GM18867 (cell line): ENCODE measurements around the gene CD81.

Experiments used
- ATAC-seq: cut with Tn5 transposase; IDR thresholded peaks from one replicate; pipeline ENCODE4 v1.9.1; 2021; ENCODE audit warnings: mild to moderate bottlenecking, moderate library complexity; ENCODE audit not compliant: unreplicated experiment

The CD81 gene

DNA sequence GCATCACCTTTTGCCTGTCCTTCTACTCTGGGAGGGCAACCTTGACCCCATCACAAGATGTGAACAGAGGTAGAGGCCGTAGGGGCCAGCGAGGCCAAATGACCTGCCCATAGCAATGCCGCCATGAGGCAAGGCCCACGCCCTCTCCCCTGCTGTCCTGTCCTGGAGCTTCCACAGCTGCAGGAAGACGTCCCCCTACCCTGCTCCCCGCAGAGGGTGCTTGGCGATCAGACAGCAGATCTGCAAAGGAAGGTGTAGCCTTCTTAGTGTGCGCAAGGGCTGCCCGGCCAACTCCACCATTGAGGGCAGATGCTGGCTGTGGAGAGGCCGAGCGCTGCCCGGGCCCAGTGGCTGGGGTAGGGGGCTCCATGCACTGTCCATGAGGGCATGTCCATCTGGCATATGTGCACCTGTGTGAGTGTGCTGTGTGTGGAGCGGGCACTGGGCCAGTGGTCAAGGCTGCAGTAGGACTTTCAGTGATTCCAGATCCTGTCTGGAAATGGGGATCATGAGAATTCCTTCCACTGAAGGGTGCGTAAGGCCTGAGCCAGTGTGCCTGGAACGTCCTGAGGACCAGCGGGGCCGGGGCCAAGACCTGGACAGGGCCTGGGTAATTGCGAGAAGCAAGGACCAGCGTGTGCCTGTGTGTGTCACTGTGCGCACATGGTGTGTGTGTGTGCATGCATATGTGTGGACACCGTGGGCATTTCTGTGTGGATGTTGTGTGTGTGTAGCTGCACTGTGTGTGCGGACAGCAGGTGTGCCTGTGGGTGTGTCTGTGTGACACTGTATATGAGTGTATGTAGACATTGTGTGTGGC is 56.2 kb downstream of the CD81 start:
- no peak for ATAC-seq

GRCh38 chr11:2434008-2434407 is 56.9 kb downstream of the CD81 start:
- ATAC-seq = no peak

DNA sequence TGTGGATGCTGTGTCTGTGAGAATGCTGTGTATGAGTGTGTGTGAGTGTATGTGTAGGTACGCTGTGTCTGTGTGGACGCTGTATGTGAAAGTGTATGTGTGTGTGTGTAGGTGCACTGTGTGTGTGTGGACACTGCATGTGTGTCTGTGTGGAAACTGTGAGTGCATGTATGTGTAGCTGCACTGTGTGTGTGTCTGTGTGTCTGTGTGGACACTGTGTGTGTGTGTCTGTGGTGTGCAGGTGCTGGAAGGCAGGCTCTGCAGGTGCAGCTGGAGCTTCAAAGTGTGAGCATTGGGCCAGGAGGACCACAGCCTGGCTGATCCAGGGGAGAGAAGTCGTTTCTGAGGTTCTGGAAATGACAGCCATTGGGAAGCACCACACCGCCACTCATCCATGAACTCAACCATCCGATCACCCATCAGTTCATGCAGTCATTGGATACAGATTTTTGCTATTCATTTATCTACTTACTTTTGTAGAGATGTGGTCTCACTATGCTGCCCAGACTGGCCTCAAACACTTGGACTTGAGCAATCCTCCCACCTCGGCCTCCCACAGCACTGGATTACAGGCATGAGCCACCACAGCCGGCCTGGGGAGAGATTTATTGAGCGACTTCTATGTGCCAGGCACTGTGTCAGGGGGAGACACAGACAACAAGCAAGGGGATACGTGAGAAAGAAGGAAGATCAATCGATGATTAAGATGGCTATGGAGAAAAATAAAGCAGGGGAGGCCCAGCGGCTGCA is 57.6 kb downstream of the CD81 start:
- no peak for ATAC-seq

DNA sequence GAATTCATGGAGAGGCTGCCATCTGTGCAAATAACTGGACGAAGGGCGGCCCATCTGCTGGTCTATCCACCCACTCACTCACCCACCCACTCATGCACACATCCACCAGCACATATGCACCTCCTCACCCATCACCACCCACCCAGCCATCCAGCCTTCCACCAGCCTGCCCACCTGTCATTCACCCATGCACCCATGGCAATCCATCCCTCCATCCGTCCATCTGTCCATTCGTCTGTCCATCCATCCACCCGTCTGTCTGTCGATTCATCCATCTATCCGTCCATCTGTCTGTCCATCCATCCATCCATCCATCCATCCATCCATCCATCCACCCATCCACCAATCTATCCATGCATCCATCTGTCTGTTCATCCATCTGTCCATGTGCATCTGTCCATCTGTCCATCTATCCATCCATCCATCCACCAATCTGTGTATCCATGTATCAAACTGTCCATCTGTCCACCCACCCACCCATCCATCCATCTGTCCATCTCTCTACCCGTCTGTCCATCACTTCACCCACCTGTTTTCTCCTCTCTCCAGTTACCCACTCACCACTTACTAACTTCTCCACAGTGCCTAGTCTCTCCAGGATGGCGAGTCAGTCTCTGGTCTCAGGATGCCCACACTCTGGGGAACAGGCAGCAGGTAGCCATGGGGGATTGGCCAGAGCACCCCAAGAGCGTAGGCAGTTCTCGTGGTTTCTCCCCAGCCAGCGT is 58.3 kb downstream of the CD81 start:
- no peak for ATAC-seq

DNA sequence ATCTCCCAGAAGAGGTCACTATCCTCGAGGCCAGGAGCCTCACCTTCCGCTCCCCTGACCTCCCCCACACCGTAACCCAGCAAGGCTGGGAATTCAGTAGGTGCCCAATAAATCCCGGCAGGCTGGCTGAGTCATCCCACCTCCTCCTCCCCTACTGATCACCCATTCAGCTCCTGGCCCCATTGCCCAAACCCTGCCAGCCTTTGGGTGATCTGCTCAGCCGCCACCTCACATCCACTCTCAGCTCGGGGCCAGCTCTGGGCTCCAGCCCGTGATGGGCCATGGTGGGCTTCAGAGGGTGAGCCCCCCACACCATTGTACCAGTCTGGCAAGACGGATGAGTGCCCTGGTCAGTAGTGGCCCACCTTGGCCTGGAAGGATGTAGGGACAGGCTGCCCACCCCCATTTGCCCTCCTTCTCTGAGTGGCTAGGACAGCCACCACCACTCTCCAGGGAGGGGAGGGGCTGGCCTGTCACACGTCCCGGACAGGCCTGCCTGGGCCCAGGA is 59.0 kb downstream of the CD81 start:
- ATAC-seq = no peak

GRCh38 chr11:2436521-2437031 is 59.5 kb downstream of the CD81 start:
- no peak for ATAC-seq

DNA sequence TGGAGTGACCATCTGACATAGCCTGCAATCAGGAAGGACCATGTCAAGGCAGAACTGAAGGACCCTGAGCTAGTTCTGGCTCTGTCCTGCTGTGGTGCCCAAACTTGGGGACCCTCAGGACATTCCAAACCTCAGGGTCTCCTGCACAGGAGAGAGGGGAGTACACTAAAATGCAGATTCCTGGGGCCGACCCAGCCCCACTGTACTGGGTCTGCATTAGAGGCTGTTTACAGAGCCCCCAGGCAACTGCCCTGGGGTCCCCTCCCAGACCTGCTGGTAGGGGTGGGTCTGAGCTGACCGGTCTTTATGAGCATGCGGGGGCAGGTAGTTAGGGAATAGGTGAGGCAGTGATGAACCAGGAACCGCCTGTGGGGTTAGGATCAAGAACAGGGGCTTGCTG is 60.4 kb downstream of the CD81 start:
- no peak for ATAC-seq

GRCh38 chr11:2439820-2440219 is 62.7 kb downstream of the CD81 start:
- ATAC-seq = no peak

DNA sequence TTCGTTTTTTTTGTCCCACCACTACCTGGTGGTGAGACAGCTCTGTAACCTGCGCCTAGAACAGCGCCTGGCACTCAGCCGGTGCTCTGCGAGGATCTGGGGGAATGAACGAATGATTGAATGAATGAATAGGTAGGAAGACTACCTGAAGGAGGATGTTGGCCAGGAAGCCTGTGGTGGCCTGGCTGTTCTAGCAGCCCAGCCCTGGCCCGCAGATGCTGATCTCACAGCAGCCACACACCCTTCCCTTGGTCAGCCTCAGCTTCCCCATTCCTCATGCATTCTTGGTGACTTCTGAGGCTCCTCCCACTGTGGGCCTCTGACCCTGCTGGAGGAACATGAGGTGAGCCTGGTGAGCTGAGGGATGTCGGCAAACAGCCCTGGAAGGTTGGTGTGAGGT is 63.5 kb downstream of the CD81 start:
- ATAC-seq = no peak

GRCh38 chr11:2441171-2441570 is 64.1 kb downstream of the CD81 start:
- ATAC-seq = no peak

DNA sequence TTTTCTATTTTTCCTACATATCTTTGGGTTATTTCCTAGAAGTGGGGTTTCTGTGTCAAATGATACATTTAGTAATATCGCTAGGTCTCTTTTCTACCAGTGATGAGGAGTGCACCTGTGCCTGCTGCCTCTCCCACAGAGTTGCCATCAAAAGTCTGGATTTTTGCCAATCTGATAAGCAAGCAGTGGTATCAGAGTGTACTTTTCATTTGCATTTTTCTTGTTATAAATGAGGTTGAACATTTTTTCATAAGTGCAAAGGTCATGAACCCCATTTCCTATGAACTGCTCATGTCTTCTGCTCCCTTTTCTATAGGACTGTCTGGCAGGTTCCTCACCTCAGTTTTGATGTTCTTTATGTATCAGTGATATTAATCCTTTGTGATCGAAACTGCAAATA is 65.5 kb downstream of the CD81 start:
- ATAC-seq = no peak

DNA sequence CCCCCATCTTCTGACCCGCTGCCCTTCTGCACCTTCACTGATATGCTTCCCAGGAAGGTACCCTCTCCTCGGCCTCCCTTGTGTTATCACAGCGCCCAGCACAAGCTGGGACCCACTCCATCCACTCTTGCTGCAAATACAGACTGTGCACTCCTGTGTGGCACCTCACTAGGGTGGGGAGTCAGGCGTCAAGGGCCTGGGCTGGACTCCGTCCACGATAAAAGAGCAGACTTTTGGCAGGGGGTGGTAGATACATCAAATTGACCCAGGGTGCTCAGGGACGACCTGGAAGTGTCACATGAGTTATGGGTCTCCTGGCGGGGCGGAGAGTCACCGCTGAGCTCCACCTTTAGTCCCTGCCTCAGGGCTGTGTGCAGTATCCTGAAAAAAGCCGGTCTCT is 66.3 kb downstream of the CD81 start:
- ATAC-seq = no peak

DNA sequence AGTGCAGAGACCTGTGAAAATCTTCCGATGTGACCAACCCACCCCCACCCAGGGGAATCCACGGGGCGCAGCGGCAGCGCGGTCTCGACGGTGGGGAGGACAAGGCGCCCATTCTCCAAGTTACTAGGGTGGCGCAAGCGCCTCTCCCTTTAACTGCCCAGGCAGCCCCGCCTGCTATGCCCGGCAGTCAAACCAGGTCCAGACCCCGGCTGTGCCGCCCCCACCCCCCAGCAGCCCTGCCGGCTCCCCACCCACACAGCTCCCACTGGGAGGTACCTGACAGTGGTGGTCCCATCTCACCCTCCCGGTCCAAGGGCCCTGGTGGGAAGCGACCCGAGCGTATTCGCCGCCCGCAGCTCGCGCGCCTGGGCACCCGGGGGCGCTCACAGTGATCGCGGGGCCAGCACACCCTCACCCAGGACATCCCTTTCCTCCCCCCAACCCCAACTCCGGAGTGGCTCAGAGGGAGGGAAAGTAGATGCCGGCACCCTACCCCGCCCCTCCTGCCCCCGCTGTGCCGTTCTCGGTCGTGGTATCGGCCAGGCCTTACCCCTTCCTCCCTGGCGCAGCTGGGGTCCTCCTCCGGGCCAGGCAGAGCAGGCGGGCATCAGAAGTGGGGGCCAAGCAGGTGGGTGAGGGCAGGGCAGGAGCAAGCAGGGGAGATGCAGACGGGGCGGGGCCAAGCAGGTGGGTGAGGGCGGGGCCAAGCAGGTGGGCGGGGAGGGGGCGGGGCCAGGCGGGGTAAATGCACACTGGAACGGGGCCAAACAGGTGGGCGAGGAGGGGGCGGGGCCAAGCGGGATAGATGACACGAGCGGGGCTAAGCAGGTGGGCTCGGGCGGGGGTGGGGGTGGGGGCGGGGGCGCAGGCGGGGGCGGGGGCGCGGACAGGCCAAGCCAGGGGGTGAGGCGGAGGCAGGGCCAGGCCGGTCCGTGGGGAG is 67.0 kb downstream of the CD81 start, which contains the start of gene TRPM5:
Gene TRPM5, minus strand, starts transcription at position 634 of the 940 bp plus-strand sequence. CDS start 21,478 bp downstream, outside the sequence.
- no peak for ATAC-seq

GRCh38 chr11:2444821-2445745 is 68.0 kb downstream of the CD81 start, which contains the start of gene KCNQ1:
Gene KCNQ1, plus strand, starts transcription at chr11:2445008. Its CDS starts 91 bp downstream, at chr11:2445099.
- no peak for ATAC-seq

GRCh38 chr11:2445746-2446551 is 68.8 kb downstream of the CD81 start:
- ATAC-seq = no peak

DNA sequence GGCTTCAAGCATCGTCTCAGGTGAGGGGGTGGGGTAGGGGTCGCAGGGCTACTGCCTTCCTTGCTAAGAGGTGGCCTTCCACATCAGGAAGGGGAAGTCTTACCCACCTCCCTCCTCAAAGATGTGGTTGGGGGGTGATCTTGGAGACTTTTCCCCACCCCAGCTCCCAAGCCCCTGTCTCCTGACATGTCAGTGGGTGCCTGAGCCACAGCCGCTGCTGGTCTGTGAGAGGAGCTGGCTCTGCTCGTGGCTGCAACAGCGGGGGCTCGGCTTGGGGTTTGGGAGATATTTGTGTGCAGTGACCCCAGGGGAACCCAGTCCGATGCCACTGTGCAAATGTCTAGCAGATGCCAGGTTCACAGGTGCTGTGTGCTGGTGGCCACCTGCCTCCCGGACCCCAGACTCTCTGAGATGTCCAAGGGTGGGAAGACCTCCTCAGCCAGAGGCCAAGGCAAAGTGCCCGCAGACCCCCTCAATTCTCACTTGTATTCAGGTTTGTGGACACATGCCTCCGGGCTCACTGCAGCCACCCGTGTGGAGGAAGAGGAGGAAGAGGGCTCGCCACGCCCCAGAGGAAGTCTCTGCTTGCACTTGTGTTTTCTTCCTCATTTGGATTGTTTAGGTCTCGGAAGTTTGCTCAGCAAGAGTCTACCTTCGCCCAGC is 69.6 kb downstream of the CD81 start:
- no peak for ATAC-seq
